GM20000 (cell line): ENCODE results near the gene LGALS3BP.

Experiments used
- DNase-seq: peaks from one replicate; pipeline ENCODE4 v3.0.0; 2012; ENCODE audit warnings: low spot score
- CTCF ChIP-seq: IDR thresholded peaks from 2 replicates; pipeline ENCODE4 v1.5.1; 2012; ENCODE audit warnings: mild to moderate bottlenecking, control low read depth; ENCODE audit errors: extremely low read depth, missing control alignments

The LGALS3BP gene

GRCh38 chr17:78924481-78925151 lies 55.1 kb downstream of the LGALS3BP start:
- TF ChIP-seq CTCF, result no peak
- DNase-seq, result peak; percentile 67

DNA sequence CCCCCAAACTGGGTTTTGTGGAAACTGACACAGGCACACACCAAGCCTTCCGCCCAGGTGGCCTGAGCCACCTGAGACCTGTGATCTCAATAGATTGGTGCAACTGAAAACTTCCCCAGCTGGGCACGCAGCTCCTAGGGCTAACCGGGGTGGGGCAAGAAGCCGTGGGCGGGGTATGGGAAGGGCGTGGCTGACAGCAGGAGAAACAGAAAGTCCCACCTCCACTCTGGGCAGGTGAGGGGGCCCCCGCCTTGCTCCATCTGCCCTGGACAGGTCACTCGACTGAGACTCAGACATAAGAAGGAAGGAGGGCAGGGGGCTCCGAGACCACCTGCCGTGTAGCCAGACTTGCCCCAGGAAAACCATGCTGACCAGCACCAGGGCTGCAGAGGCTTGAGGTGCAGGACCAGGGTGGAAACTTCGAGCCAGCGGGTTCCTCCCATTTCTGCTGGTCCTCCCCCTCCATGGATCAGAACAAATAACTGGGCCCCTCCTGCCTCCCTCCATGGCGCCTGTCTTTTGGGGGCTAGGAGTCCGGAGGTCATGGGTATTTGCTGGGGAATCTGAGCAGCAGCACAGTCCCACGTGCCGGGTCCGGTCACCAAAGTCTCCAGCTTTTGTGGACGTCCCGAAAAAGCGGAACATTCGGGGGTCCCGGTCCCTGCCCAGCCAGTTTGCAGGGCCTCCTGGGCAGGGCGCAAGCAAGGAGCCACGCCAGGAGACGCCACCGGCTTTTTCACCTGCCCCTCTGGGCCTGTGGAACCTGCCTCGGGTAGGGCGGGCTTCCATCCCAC lies 55.9 kb downstream of the LGALS3BP start:
- peak; percentile 82 for DNase-seq

GRCh38 chr17:78922816-78923498 lies 56.8 kb downstream of the LGALS3BP start:
- no peak for DNase-seq
- TF ChIP-seq CTCF, result no peak

More for the DNA sequence above, 55.9 kb downstream of the LGALS3BP start:
- no peak for TF ChIP-seq CTCF

DNA sequence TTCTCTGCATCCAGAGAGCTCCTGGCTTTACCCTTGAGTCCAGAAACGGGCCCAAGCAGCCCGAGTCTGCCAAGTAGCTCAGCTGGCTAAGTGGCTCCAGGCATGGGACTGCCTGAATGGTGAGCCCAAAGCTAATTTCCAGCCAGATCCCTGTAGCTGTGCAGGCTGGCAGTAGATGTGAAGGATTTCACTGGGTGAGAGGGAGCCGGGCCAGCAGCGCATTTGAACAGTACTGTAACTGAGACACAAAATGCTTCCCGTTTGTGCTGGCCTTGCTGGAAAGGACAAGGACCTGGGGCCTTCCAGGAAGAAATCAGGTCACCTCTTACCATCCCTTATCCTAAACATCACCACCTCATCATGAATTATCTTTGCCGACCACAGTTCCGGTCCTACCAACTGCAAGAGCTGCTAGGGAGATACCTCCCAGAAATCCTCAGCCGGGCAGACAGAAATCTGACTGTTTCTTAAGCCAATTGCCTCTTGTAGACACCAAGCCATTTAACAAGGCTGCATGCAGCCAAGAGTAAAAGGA lies 58.2 kb downstream of the LGALS3BP start:
- TF ChIP-seq CTCF, result no peak
- no peak for DNase-seq
